ENCODE results near the gene ORAI2. TPM values are rescaled to one million over a fixed set of nuclear protein-coding genes. Genes with fewer than 3 reads are reported as not detected.

Gene ORAI2
- polyA plus RNA-seq, 1 of the 3 experiments (the other 2 are of a cell fraction): 85.8 TPM

- Histone ChIP-seq H3K27me3 (ENCODE audit: insufficient read depth) (no peaks in the 10 kb centered on the region), H3K9ac (no peak overlapping the region), H2AFZ (ENCODE audit: low read depth) (no peak overlapping the region), H3K9me3 (no peaks in the 10 kb centered on the region), H3K4me3 (ENCODE audit: low read depth in 2 of 2, low read length in 1 of 2) (no peak overlapping the region), H4K20me1 (ENCODE audit: insufficient read depth) (no peaks in the 10 kb centered on the region), H3K9me2 (no peaks in the 10 kb centered on the region), H3F3A (replicated peaks; ENCODE audit: insufficient read depth) (peaks cover 28% of the 10 kb centered on the region), H3K4me2 (no peak overlapping the region), H3K4me1 (ENCODE audit: control insufficient read depth in 1 of 2, insufficient read depth in 2 of 2, low read depth in 1 of 2, low read length in 1 of 2) (no peaks in the 10 kb centered on the region), H3K79me2 (ENCODE audit: insufficient read depth) (peaks cover 21% of the 10 kb centered on the region), H3K36me3 (replicated peaks in 1 of 2; ENCODE audit: control insufficient read depth in 1 of 2, insufficient read depth in 2 of 2, low read length in 1 of 2) (peaks cover 74 to 87% of the 10 kb centered on the region in 2 experiments), H3K27ac (ENCODE audit: low read depth in 2 of 2, low read length in 1 of 2) (no peak overlapping the region)
- no peak for DNase-seq
- WGBS (ENCODE audit: low lambda C conversion rate): 96% methylated on average over 3 of the region's 3 CpGs
- TF ChIP-seq JUND (IDR thresholded peaks at IDR 0.05) (no peak), SIN3A (IDR thresholded peaks at IDR 0.05; ENCODE audit: borderline replicate concordance, low read depth, low read length) (no peak), ELF1 (IDR thresholded peaks at IDR 0.05) (no peak), RAD21 (IDR thresholded peaks at IDR 0.05; ENCODE audit: low read length) (no peak), EZH2phosphoT487 (IDR thresholded peaks at IDR 0.05; ENCODE audit: borderline replicate concordance, low read depth) (no peak), FOXM1 (IDR thresholded peaks at IDR 0.05; ENCODE audit: low read depth) (no peak), ZBTB33 (IDR thresholded peaks at IDR 0.05; ENCODE audit: borderline replicate concordance, low read depth) (no peak), MEF2A (IDR thresholded peaks at IDR 0.05; ENCODE audit: borderline replicate concordance, low read depth) (no peak), EP300 (IDR thresholded peaks at IDR 0.05; ENCODE audit: borderline replicate concordance in 1 of 2, low read depth in 1 of 2, low read length in 1 of 2) (no peak), YY1 (IDR thresholded peaks at IDR 0.05; ENCODE audit: low read depth) (no peak), CTCF (IDR thresholded peaks at IDR 0.05) (no peak), GABPA (IDR thresholded peaks at IDR 0.05; ENCODE audit: low read depth) (no peak), POLR2AphosphoS5 (IDR thresholded peaks at IDR 0.05; ENCODE audit: low read depth, low read length) (no peak)
- POLR2A ChIA-PET: no interaction called here
- CTCF ChIA-PET: interaction anchor here (1.4 to 4.9 kb wide), 6 partner anchors 9 to 124 kb away, joined by 3 to 47 read pairs (median 27); partner anchors contain the start of gene PRKRIP1
Measured at GRCh38 chr7:102403563-102403962, 29.8 kb upstream of the ORAI2 start.

All from SK-N-SH (cell line).